HG03575 (cell line): ENCODE results near the gene CFTR.
A peak's percentile ranks its signal among the peaks of the same experiment; 100 is the strongest.
"Not testable (repeated sequence)": the region's sequence is repeated elsewhere in the genome, so short reads cannot be mapped to it uniquely, and the experiment has no call there.

Experiments used
- ATAC-seq: cut with Tn5 transposase; IDR thresholded peaks from one replicate; pipeline ENCODE4 v1.9.1; 2021; ENCODE audit not compliant: unreplicated experiment, insufficient number of reproducible peaks, low FRiP score; ENCODE audit errors: extremely low read depth

CFTR gene

DNA sequence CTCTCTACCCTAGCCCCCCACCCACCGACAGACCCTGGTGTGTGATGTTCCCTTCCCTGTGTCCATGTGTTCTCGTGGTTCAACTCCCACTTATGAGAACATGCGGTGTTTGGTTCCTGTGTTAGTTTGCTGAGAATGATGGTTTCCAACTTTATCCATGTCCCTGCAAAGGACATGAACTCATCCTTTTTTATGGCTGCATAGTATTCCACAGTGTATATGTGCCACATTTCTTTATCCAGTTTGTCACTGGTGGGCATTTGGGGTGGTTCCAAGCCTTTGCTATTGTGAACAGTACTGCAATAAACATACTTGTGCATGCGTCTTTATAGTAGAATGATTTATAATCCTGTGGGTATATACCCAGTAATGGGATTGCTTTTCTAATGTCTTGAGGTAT is 228.3 kb downstream of the CFTR start:
- ATAC-seq, result not testable (repeated sequence)

DNA sequence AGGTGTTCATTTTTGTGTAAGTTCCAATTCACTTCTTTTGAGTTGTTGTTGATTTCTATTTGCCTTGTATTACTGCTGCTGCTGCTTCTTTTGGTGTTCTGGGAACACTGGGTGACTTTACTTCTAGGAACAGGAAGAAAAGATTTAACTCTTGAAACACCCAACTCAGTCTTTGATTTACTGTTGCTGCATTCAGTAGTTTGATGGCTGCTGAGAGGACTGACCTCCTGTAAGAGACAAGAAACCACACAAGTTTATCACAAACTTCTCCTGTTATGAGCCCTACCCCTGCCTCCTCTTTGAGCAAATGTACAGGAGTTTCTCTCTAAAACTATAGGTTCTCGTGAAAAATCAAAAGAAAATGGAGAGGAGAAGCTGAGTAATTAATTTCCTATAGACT is 231.7 kb downstream of the CFTR start:
- ATAC-seq, result no peak

DNA sequence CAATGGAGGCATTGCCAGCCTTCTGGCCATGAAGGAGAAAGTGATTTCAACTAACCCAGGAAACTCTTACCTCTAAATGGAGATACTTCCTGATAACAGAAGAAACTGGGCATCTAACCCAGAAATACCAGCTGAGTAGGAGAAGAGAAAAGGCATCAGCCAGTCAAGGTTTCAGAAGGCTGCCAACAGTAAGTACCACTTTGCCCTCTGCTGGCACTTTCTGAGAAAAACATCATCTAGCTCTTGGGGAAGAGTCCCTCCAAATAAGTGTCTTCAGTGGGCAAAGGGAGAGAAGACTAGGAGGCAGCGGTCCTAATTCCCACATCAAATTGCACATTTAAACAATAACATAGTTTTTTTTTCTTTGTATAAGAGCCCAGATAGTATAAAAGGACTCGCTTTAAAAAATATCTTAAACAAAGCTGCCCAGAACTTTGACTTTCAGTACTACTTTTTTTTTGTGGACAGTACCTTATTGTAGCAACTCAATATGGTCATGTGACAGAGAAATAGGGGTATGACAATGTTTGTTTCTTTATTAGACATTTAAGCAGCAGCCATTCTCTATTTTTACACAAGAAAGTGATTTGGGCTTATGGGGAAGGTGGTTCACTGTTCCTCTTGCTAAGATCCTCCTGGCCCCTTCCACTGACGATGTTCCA is 236.1 kb downstream of the CFTR start:
- peak; percentile 64 for ATAC-seq

DNA sequence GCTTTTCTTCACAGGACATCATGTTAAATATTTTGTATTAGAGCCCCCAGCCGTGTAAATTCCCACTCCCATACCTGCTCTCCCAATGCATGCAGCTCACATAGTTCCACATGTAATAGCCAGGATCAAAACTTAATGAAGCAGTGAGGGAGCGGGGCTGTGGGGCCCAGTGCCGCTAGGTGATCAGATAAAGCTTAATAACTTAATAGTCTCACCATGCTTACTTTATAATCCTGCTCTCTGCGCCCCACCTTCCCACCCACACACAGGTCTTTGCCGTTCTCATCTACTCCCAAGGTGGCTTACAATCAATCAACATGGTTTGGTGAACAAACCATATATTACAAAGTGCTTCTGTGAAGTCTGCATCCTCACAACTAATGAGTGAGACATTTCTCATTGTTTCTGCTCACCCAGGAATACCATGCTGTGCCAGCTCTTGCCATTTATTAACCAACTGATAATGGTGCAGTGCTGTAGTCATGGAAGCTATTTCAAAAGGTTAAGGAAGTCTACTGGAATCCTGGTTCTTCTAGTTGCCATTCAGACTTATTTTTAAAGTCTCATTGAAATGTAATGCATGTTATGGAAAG is 237.0 kb downstream of the CFTR start:
- ATAC-seq, result no peak

DNA sequence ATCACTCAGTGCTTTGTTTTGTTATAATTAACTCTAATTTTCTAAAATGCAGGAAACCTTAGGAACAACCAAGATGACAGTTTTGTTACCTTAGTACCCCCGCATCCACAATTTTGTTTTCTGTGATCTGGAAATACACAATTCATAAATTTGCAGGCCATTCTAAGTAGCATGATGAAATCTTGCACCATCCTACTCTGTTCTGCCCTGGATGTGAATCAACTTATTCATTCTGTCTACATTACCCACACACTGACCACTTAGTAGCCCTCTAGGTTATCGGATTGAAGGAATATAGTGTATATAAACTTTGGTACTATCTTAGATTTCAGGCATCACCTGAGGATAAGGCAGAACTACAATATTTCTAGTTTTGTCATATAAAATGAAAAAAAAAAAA is 237.5 kb downstream of the CFTR start:
- ATAC-seq, result no peak
